Measurements from ENCODE around the gene ASGR2. TPM values are rescaled to one million over a fixed set of nuclear protein-coding genes. Genes with fewer than 3 reads are reported as not detected.

The ASGR2 gene
- polyA plus RNA-seq, 2 of the 4 experiments (the other 2 are of a cell fraction), result 0.06 to 0.34 TPM

DNA sequence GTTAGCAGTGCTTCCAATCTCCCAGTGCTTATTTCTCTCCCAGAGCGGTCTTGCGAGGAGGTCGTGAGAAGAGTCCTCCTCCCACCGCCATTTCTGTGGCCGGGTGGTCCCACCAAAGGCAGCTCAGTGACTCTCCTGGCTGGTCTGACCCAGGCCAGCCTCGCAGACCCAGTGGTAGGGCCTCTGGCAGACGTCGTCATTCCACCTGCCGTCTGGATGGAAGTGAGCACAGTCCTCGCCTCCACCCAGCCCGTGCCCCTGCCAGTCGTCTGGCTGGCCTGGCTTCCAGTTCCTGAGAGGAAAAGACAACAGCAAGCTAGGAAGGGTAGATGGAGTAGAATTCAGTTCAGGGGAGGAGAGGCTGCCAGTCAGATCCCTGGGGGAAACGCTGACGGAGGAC, 39.7 kb downstream of the ASGR2 start:
- DNase-seq (ENCODE audit: low read depth in 1 of 2, low spot score in 1 of 2) (no peak), ATAC-seq (no peak), FAIRE-seq (no peak)
- H3K4me3 ChIP-seq, result no peak overlapping the region
- no peaks in the 10 kb centered on the region for H3K9me3 ChIP-seq
- no peak overlapping the region for H3K4me2 ChIP-seq
- ChIA-PET CTCF (interaction anchor here (0.9 to 6.3 kb wide), 6 partner anchors 9 to 77 kb away, joined by 3 to 35 read pairs (median 10); no protein-coding TSS in a partner anchor), POLR2A (no interaction called here)
- H3K4me1 ChIP-seq, result no peaks in the 10 kb centered on the region
- H3K27ac ChIP-seq, result no peak overlapping the region
- no peak for TF ChIP-seq JUNB (IDR thresholded peaks at IDR 0.05)
- TF ChIP-seq KDM1A (IDR thresholded peaks at IDR 0.05; ENCODE audit: low read depth), result no peak
- no peak for TF ChIP-seq HOXB5 (CRISPR knock-in tag; IDR thresholded peaks at IDR 0.05)
- no peak for TF ChIP-seq ESRRA (IDR thresholded peaks at IDR 0.05; ENCODE audit: borderline replicate concordance, low read length)
- no peak for TF ChIP-seq EHMT2 (IDR thresholded peaks at IDR 0.05; ENCODE audit: low read depth)
- WGBS (ENCODE audit: missing lambda C conversion rate), result 83% methylated on average over 14 of the region's 14 CpGs

DNA sequence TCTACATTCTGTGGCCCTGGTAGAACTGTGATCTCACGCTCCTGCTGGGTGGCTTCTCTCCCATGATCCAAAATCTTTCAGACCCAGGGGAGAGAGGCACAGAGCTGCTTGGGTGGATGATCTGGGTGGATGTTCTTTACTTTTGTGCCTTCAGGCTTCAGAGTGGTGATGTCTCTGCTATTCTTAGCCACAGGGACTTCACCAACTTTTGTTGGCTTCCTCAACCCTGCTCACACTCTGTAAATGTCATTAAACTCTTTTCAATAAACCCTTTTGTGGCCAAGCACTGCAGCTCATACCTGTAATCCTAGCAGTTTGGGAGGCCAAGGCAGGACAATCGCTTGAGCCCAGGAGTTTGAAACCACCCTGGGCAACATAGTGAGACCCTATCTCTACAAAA, 42.2 kb downstream of the ASGR2 start:
- Histone ChIP-seq H3K4me2 (no peak overlapping the region), H3K9me3 (peaks cover 8% of the 10 kb centered on the region; the same call in 1 of the 3 replicates), H3K4me3 (no peak overlapping the region), H3K27ac (no peak overlapping the region), H3K4me1 (no peaks in the 10 kb centered on the region)
- TF ChIP-seq, protein P1, sequence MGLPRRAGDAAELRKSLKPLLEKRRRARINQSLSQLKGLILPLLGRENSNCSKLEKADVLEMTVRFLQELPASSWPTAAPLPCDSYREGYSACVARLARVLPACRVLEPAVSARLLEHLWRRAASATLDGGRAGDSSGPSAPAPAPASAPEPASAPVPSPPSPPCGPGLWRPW (IDR thresholded peaks at IDR 0.05), result no peak
- TF ChIP-seq HOXA7 (CRISPR knock-in tag; IDR thresholded peaks at IDR 0.05), result no peak
- no peak for TF ChIP-seq RAD21 (conservative IDR thresholded peaks at IDR 0.05 in 1 of 2, IDR thresholded peaks at IDR 0.05 in 1 of 2)
- no peak for TF ChIP-seq GATA3 (IDR thresholded peaks at IDR 0.05; ENCODE audit: borderline replicate concordance)
- TF ChIP-seq HDAC2 (IDR thresholded peaks at IDR 0.05), result no peak
- TF ChIP-seq ZNF302 (CRISPR knock-in tag; IDR thresholded peaks at IDR 0.05), result no peak
- TF ChIP-seq RNF2 (IDR thresholded peaks at IDR 0.05; ENCODE audit: borderline replicate concordance, low read depth), result no peak
- TF ChIP-seq, protein P2, sequence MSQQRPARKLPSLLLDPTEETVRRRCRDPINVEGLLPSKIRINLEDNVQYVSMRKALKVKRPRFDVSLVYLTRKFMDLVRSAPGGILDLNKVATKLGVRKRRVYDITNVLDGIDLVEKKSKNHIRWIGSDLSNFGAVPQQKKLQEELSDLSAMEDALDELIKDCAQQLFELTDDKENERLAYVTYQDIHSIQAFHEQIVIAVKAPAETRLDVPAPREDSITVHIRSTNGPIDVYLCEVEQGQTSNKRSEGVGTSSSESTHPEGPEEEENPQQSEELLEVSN (IDR thresholded peaks at IDR 0.05; ENCODE audit: borderline replicate concordance, low read depth), result no peak
- TF ChIP-seq POLR2A (IDR thresholded peaks at IDR 0.05; ENCODE audit: low read length), result no peak
- TF ChIP-seq HOXB13 (CRISPR knock-in tag; IDR thresholded peaks at IDR 0.05; ENCODE audit: low read depth), result no peak
- TF ChIP-seq, protein P3, sequence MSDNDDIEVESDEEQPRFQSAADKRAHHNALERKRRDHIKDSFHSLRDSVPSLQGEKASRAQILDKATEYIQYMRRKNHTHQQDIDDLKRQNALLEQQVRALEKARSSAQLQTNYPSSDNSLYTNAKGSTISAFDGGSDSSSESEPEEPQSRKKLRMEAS (IDR thresholded peaks at IDR 0.05), result no peak
- TF ChIP-seq FOSL2 (IDR thresholded peaks at IDR 0.05), result no peak
- no peak for TF ChIP-seq FOSL2 (CRISPR knock-in tag; IDR thresholded peaks at IDR 0.05)
- no peak for TF ChIP-seq RFX5 (IDR thresholded peaks at IDR 0.05)
- ChIA-PET POLR2A (no interaction called here), CTCF (interaction anchor here (0.9 to 6.3 kb wide), 7 partner anchors 9 to 101 kb away, joined by 3 to 35 read pairs (median 4); no protein-coding TSS in a partner anchor)
- 64% methylated on average over 2 of the region's 2 CpGs for WGBS (ENCODE audit: missing lambda C conversion rate)
- FAIRE-seq, result no peak
- DNase-seq (ENCODE audit: low read depth in 1 of 2, low spot score in 1 of 2), result no peak
- no peak for ATAC-seq

DNA sequence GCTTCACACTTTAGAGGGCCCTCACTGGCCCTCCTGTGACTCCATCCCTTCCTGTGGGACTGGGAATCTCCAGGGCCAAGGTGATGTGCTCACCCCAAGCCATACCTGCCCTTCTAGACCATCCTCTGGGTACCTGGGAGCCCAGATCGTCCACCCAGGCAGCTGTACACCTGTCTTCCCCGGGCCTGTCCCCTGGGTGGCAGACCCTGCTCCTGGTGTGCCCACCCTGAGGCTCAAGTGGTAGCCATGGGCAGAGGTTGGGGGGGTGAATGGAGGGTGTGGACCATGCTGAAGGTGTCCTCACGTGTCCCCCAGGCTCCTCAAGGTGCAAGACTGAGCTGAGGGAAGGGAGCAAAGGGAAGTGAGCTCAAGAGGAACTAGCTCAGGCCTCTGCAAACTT, 43.9 kb downstream of the ASGR2 start:
- Histone ChIP-seq H3K9me3 (peaks cover 8% of the 10 kb centered on the region; the same call in 1 of the 3 replicates), H3K4me1 (no peaks in the 10 kb centered on the region), H3K4me3 (no peak overlapping the region), H3K27ac (no peak overlapping the region), H3K4me2 (no peak overlapping the region)
- TF ChIP-seq KDM1A (IDR thresholded peaks at IDR 0.05; ENCODE audit: low read depth) (no peak), BHLHE40 (IDR thresholded peaks at IDR 0.05; ENCODE audit: low read depth, low read length) (no peak), HOXB5 (CRISPR knock-in tag; IDR thresholded peaks at IDR 0.05) (no peak), TFCP2L1 (CRISPR knock-in tag; IDR thresholded peaks at IDR 0.05) (no peak)
- POLR2A ChIA-PET, result no interaction called here
- CTCF ChIA-PET, result interaction anchor here (0.6 to 6.3 kb wide), 5 partner anchors 11 to 275 kb away, joined by 3 to 35 read pairs (median 3); no protein-coding TSS in a partner anchor
- ATAC-seq (no peak), DNase-seq (ENCODE audit: low read depth in 1 of 2, low spot score in 1 of 2) (no peak), FAIRE-seq (no peak)
- 41% methylated on average over 3 of the region's 3 CpGs for WGBS (ENCODE audit: missing lambda C conversion rate)

DNA sequence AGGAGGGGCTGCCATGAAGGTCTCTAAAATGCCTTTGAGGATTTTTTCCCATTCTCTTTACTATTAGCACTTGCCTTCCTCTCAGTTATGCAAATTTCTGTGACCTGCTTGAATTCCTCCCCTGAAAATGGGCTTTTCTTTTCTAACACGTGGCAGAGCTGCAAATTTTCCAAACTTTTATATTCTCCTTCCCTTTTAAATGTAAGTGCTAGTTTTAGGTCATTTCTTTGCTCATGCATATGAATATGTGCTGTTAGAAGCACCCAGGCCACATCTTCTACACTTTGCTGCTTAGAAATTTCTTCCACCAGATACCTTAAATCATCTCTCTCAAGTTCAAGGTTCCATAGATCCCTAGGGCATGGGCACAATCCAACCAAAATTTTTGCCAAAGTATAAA, 46.4 kb downstream of the ASGR2 start:
- FAIRE-seq (no peak), ATAC-seq (no peak), DNase-seq (ENCODE audit: low read depth in 1 of 2, low spot score in 1 of 2) (no peak)
- H3K4me2 ChIP-seq, result no peak overlapping the region
- 7% methylated on average over 1 of the region's 1 CpG for WGBS (ENCODE audit: missing lambda C conversion rate)
- peaks cover 11% of the 10 kb centered on the region for H3K4me1 ChIP-seq
- POLR2A ChIA-PET, result no interaction called here
- CTCF ChIA-PET, result interaction anchor here (1.1 to 34.0 kb wide), 3 partner anchors 11 to 109 kb away, joined by 3 to 1477 read pairs (median 6); partner anchors contain the start of genes ASGR2 and CLEC10A
- peaks cover 8% of the 10 kb centered on the region; the same call in 1 of the 3 replicates for H3K9me3 ChIP-seq
- H3K4me3 ChIP-seq, result no peak overlapping the region
- H3K27ac ChIP-seq, result no peak overlapping the region
- TF ChIP-seq, protein P4, sequence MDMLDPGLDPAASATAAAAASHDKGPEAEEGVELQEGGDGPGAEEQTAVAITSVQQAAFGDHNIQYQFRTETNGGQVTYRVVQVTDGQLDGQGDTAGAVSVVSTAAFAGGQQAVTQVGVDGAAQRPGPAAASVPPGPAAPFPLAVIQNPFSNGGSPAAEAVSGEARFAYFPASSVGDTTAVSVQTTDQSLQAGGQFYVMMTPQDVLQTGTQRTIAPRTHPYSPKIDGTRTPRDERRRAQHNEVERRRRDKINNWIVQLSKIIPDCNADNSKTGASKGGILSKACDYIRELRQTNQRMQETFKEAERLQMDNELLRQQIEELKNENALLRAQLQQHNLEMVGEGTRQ (IDR thresholded peaks at IDR 0.05), result no peak
- TF ChIP-seq TFCP2L1 (CRISPR knock-in tag; IDR thresholded peaks at IDR 0.05) (no peak), FOSB (CRISPR knock-in tag; IDR thresholded peaks at IDR 0.05) (no peak), RCOR1 (IDR thresholded peaks at IDR 0.05; ENCODE audit: low read depth, low read length) (no peak), FOSL2 (IDR thresholded peaks at IDR 0.05) (no peak), FOSL2 (CRISPR knock-in tag; IDR thresholded peaks at IDR 0.05) (no peak), HEYL (CRISPR knock-in tag; IDR thresholded peaks at IDR 0.05) (no peak), RARB (CRISPR knock-in tag; IDR thresholded peaks at IDR 0.05) (no peak), EHMT2 (IDR thresholded peaks at IDR 0.05; ENCODE audit: low read depth) (no peak), JUN (IDR thresholded peaks at IDR 0.05) (no peak), HOXB5 (CRISPR knock-in tag; IDR thresholded peaks at IDR 0.05) (no peak), HDAC2 (IDR thresholded peaks at IDR 0.05) (no peak), ESRRA (IDR thresholded peaks at IDR 0.05; ENCODE audit: borderline replicate concordance, low read length) (no peak), FOXS1 (CRISPR knock-in tag; IDR thresholded peaks at IDR 0.05) (no peak)
- TF ChIP-seq, protein P5, sequence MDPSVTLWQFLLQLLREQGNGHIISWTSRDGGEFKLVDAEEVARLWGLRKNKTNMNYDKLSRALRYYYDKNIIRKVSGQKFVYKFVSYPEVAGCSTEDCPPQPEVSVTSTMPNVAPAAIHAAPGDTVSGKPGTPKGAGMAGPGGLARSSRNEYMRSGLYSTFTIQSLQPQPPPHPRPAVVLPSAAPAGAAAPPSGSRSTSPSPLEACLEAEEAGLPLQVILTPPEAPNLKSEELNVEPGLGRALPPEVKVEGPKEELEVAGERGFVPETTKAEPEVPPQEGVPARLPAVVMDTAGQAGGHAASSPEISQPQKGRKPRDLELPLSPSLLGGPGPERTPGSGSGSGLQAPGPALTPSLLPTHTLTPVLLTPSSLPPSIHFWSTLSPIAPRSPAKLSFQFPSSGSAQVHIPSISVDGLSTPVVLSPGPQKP (IDR thresholded peaks at IDR 0.05; ENCODE audit: low read depth, low read length), result no peak
- TF ChIP-seq, protein P2 (IDR thresholded peaks at IDR 0.05; ENCODE audit: borderline replicate concordance, low read depth), result no peak

Data from A549 (cell line).